Ovary (tissue), 3 donors: ENCODE data around the gene CEP89.

Experiments used
- CTCF ChIP-seq, 3 donors: fragments of 450-650 bp in 2 of 3; fragments of 200-600 bp in 1 of 3; IDR thresholded peaks; one replicate each; pipeline versions ENCODE4 v1.5.1 to v1.8.0; 2016 to 2022; ENCODE audit warnings: antibody characterized with exemption in 3 of 3, mild to moderate bottlenecking in 1 of 3
- POLR2A ChIP-seq: fragments of 450-650 bp; IDR thresholded peaks from one replicate; pipeline ENCODE4 v1.6.1; 2017; ENCODE audit warnings: antibody characterized with exemption, mild to moderate bottlenecking, moderate library complexity
- donor health status: DM: no; HTN: no; CAD: no.

- no peak for TF ChIP-seq CTCF (IDR thresholded peaks at IDR 0.05)
- no peak for TF ChIP-seq POLR2A
These were observed 129.7 kb downstream of the CEP89 start for GRCh38 chr19:32842061-32842460.
